Measurements from ENCODE around the gene DUSP15. TPM values are rescaled to one million over a fixed set of nuclear protein-coding genes. Genes with fewer than 3 reads are reported as not detected.

Gene DUSP15
- polyA plus RNA-seq, 1 donor from 2014 or later: 62.7 TPM

GRCh38 chr20:31894980-31895675 is 24.8 kb upstream of the DUSP15 start:
- Histone ChIP-seq H3K9ac (ENCODE audit: low read length) (no peak overlapping the region), H3K79me2 (replicated peaks; ENCODE audit: insufficient read depth, low read length) (no peaks in the 10 kb centered on the region), H4K20me1 (ENCODE audit: insufficient read depth) (no peaks in the 10 kb centered on the region), H3F3A (ENCODE audit: insufficient read depth, low read length, poor library complexity, severe bottlenecking) (no peaks in the 10 kb centered on the region), H3K36me3 (ENCODE audit: insufficient read depth, low read length) (no peaks in the 10 kb centered on the region), H3K9me2 (ENCODE audit: insufficient read depth, low read length) (no peaks in the 10 kb centered on the region), H3K27me3 (ENCODE audit: insufficient read depth, low read depth, low read length) (no peaks in the 10 kb centered on the region), H3K4me2 (ENCODE audit: low read length) (no peak overlapping the region), H2AFZ (ENCODE audit: low read depth, low read length) (no peak overlapping the region), H3K4me3 (ENCODE audit: low read length) (no peak overlapping the region), H3K9me3 (ENCODE audit: low read length) (no peaks in the 10 kb centered on the region), H3K27ac (ENCODE audit: low read length) (no peak overlapping the region)
- TF ChIP-seq EZH2 (IDR thresholded peaks at IDR 0.05; ENCODE audit: borderline replicate concordance, insufficient read depth, low read length, poor library complexity, severe bottlenecking) (no peak), MXI1 (conservative IDR thresholded peaks at IDR 0.05; ENCODE audit: poor library complexity, severe bottlenecking) (no peak), SMC3 (conservative IDR thresholded peaks at IDR 0.05; ENCODE audit: poor library complexity) (no peak), EP300 (conservative IDR thresholded peaks at IDR 0.05; ENCODE audit: poor library complexity, severe bottlenecking) (no peak), TAF1 (IDR thresholded peaks at IDR 0.05; ENCODE audit: low read depth) (no peak), POLR2AphosphoS5 (IDR thresholded peaks at IDR 0.05) (no peak), REST (IDR thresholded peaks at IDR 0.05; ENCODE audit: borderline replicate concordance) (no peak), RAD21 (conservative IDR thresholded peaks at IDR 0.05) (no peak)
- TF ChIP-seq, protein P1, sequence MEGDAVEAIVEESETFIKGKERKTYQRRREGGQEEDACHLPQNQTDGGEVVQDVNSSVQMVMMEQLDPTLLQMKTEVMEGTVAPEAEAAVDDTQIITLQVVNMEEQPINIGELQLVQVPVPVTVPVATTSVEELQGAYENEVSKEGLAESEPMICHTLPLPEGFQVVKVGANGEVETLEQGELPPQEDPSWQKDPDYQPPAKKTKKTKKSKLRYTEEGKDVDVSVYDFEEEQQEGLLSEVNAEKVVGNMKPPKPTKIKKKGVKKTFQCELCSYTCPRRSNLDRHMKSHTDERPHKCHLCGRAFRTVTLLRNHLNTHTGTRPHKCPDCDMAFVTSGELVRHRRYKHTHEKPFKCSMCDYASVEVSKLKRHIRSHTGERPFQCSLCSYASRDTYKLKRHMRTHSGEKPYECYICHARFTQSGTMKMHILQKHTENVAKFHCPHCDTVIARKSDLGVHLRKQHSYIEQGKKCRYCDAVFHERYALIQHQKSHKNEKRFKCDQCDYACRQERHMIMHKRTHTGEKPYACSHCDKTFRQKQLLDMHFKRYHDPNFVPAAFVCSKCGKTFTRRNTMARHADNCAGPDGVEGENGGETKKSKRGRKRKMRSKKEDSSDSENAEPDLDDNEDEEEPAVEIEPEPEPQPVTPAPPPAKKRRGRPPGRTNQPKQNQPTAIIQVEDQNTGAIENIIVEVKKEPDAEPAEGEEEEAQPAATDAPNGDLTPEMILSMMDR (IDR thresholded peaks at IDR 0.05; ENCODE audit: poor library complexity, severe bottlenecking): no peak

- Histone ChIP-seq H2AFZ (ENCODE audit: low read depth, low read length) (no peak overlapping the region), H3K4me2 (ENCODE audit: low read length) (no peak overlapping the region), H3K79me2 (replicated peaks; ENCODE audit: insufficient read depth, low read length) (no peaks in the 10 kb centered on the region), H3K9me3 (ENCODE audit: low read length) (no peaks in the 10 kb centered on the region), H3K27me3 (ENCODE audit: insufficient read depth, low read depth, low read length) (no peaks in the 10 kb centered on the region), H3K4me3 (ENCODE audit: low read length) (no peak overlapping the region), H3K9me2 (ENCODE audit: insufficient read depth, low read length) (no peaks in the 10 kb centered on the region), H3K27ac (ENCODE audit: low read length) (no peak overlapping the region), H3F3A (ENCODE audit: insufficient read depth, low read length, poor library complexity, severe bottlenecking) (no peaks in the 10 kb centered on the region), H3K36me3 (ENCODE audit: insufficient read depth, low read length) (no peaks in the 10 kb centered on the region), H4K20me1 (ENCODE audit: insufficient read depth) (no peaks in the 10 kb centered on the region), H3K9ac (ENCODE audit: low read length) (no peak overlapping the region)
- TF ChIP-seq RAD21 (conservative IDR thresholded peaks at IDR 0.05) (no peak), EP300 (conservative IDR thresholded peaks at IDR 0.05; ENCODE audit: poor library complexity, severe bottlenecking) (no peak)
These were observed 20.3 kb upstream of the DUSP15 start for GRCh38 chr20:31890646-31891045.
